ENCODE data around the gene XDH.

The XDH gene

DNA sequence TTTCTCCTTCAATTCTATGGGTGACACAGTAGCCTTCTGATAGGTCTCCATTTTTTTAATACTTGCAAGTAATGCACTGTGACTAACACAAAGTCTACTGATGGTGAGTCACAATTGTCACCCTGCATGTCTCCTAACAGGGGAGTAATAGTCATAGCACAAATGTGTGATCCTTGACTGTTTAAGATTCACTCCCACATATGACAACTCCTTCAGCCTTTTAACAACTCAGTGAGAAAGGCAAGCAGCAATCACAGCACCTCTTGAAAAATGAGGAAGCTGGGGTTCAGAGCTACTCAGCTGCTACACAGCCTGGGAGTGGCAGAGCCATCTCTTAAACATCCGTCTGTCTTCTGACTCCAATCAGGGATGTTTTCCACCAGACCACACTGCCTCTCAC lies 116.8 kb downstream of the XDH start:
- H3K27ac ChIP-seq, result peak overlapping the region; percentile 56
- peak; percentile 88 for DNase-seq (ENCODE audit: low read depth, low spot score)

GRCh38 chr2:31296641-31297287 lies 117.8 kb downstream of the XDH start:
- DNase-seq (ENCODE audit: low read depth, low spot score), result no peak
- peak overlapping the region; percentile 56 for H3K27ac ChIP-seq

DNA sequence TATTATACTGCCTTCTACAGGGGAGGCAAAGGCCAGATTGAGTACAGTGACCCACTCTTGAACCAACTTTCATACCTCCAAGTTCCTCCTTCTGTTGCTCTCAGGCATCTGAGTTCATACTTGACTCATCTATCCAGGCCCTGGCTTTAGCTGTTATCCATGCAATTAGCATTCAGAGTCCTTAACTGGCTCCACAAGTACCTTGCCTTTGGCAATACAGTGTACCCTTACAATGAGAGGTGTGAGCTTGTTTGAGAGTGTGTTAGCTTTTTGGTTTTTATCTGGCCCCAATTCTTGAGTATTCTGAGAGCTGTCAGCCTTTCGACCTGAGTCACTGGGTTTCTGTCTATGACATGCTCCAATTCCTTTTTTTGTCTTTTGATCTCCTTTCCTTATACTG lies 120.3 kb downstream of the XDH start:
- H3K27ac ChIP-seq, result peak overlapping the region; percentile 57
- DNase-seq (ENCODE audit: low read depth, low spot score), result peak; percentile 82

- no peak overlapping the region for H3K27ac ChIP-seq
These were observed 126.9 kb downstream of the XDH start for GRCh38 chr2:31287654-31288053.

GRCh38 chr2:31286961-31287550 lies 127.5 kb downstream of the XDH start:
- DNase-seq (ENCODE audit: low read depth, low spot score), result no peak
- no peak overlapping the region for H3K27ac ChIP-seq

More at GRCh38 chr2:31287654-31288053, 126.9 kb downstream of the XDH start:
- DNase-seq (ENCODE audit: low read depth, low spot score), result no peak

GRCh38 chr2:31286230-31286629 lies 128.3 kb downstream of the XDH start:
- DNase-seq (ENCODE audit: low read depth, low spot score), result no peak
- H3K27ac ChIP-seq, result no peak overlapping the region

Measured in epithelial cell of prostate (primary cell).